HG03175 (cell line): Measurements from ENCODE around the gene AP3B1.

Experiments
- ATAC-seq: cut with Tn5 transposase; IDR thresholded peaks from one replicate; pipeline ENCODE4 v1.9.1; 2021; ENCODE audit warnings: mild to moderate bottlenecking, moderate library complexity; ENCODE audit not compliant: unreplicated experiment

Gene AP3B1

DNA sequence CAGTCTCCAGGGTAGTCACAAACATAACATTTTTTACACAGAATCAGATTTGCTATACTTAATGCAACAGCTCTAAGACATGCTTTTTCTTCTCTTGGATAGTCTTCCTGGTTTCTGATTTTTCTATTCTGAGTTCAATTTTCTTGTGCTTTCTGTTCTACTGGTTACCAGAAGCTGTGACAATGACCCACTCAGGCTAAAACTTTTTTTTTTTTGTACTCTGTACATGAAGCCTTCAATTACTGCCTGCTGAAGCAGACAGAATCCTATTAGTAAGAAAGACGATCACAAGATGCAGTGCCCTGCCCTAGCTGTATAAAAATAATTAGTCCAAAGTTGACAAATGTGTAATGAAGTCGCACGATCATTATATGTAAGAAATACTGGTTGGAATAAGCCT is 287.3 kb downstream of the AP3B1 start:
- no peak for ATAC-seq

- no peak for ATAC-seq
These were observed 288.0 kb downstream of the AP3B1 start for GRCh38 chr5:78006449-78006848.

- ATAC-seq = no peak
These were observed 289.3 kb downstream of the AP3B1 start for GRCh38 chr5:78005021-78005785.

GRCh38 chr5:78004559-78004958 is 289.9 kb downstream of the AP3B1 start:
- ATAC-seq = no peak

DNA sequence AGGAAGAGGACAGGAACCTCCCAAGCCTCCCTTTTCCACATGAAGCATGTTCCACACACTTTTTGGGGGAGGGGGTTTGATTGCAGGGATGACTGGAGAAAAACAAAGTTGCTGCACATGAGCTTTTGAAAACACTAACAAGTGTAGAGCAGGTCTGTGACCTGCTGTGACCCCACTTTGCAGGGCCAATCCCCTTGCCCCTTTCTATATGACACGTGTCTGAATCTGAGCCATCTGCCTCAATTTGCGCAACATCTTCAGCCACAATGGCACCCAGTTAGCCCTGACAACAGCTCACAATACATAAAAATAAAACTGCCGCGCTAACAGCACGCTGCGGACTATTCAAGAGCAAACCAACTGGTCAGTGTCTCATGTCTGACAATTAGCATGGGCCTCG is 290.6 kb downstream of the AP3B1 start:
- no peak for ATAC-seq

DNA sequence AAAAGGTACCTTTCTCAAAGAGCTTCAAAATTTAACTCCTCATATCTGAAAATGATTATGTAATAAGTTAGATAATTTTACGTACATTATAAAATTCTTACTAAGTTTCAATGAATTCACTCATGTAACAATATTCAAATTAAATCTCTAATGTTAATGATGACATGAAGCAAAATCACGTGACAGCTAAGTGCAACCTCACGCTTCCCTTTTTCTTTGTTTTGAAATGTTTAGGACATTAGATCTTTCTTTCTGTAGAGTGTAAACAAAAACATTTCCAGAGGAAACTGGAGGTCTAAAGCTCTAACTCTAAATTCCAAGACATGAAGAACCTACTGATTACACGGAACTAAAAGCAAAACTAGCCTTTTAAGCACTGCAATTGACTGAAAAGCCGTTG is 291.0 kb downstream of the AP3B1 start:
- ATAC-seq = no peak

GRCh38 chr5:78002690-78003089 is 291.8 kb downstream of the AP3B1 start:
- no peak for ATAC-seq

GRCh38 chr5:78001197-78001596 is 293.3 kb downstream of the AP3B1 start:
- no peak for ATAC-seq

DNA sequence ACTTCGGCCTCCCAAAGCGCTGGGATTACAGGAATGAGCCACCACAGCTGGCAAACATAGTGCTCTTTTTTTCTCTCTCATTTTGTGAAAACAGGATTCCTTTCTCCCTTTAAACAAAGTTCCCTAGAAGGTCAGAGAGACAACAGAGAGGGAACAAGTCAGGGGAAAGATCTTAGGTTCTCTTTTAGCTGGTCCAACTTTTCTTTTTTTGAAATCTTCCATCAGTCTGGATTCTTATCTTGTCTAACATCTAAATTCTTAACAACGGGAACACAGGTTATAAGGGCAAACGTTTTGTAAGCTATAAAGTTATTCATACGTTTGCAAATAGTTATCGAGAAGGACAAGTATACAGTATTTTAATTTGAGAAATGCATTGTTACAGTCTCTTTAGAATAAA is 294.3 kb downstream of the AP3B1 start:
- no peak for ATAC-seq

GRCh38 chr5:77999399-77999798 is 295.1 kb downstream of the AP3B1 start:
- ATAC-seq = no peak

GRCh38 chr5:77996943-77997342 is 297.6 kb downstream of the AP3B1 start:
- no peak for ATAC-seq

GRCh38 chr5:77995793-77996409 is 298.6 kb downstream of the AP3B1 start:
- ATAC-seq = no peak

GRCh38 chr5:77994943-77995342 is 299.6 kb downstream of the AP3B1 start:
- no peak for ATAC-seq

DNA sequence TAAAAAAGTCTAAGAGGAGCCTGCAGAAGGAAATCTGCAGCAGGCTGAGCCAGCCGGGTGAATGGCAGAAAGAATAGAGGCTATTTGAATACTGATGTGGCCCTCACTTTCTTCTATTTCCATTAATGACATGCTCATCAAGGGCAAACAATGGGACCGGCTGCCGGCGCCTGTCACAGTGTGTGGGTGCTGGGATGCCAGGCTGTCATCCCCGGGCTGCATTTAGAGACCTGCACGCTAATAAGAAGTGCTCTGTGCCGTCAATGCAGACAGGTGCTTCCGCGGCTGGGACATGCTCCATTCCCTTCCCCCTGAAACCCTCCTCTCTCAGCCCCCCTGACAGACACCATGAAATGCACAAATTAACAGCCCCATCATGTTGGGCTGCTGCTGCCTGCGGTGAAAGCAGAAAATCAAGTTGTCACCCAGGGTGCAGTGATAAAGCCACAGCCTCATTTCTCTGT is 300.6 kb downstream of the AP3B1 start:
- no peak for ATAC-seq

DNA sequence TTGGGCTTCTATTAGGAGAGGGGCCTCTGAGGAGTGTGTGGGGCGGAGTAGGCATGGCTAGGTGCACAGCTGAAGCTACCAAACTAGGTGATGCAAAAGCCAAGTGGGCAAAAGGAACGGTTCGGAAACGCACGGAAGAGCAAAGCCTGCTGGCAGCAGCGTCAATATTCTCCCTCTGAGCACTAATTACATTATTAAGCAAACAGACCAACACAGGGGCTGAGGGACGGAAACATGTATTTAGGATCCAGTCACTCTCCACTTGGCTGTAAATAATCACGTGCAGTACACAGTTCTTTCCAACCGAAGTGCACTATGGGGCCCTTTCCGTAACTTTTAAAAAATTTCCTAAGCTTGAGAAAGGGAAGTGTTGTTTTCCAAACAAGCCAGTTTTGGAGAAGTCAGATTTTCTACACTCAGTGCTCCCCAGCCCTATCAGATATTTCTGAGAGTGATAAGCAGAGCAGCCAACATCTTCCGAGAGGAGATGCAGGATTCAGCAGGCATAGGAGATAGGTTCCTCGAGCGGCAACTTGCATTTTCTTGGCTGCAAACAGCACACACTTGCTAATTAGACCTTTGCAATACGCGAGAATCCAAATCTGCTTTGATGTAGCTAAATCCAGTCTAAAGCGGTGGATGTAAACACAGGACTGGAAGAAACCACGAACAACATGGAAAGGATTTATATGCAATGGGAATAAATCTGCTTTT is 301.2 kb downstream of the AP3B1 start:
- no peak for ATAC-seq

DNA sequence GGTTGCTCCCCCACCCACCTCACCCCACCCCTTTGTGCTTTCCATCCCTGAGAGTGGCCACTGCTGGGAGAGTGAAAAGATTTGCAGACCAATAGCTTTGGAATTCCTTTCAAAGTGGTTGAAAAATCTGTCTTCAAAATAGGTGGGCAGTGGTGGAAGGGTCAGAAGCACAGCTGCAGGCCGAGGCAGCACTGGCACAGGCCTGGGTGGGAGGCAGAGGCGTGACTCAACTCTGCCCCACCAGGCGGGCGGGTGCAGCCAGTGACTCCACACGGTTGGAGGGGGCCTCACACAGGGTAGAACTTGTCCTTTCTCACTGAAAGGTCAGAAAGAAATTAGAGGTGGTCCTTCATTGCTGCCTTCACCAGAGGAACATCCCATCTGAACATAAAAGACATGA is 303.4 kb downstream of the AP3B1 start:
- no peak for ATAC-seq

DNA sequence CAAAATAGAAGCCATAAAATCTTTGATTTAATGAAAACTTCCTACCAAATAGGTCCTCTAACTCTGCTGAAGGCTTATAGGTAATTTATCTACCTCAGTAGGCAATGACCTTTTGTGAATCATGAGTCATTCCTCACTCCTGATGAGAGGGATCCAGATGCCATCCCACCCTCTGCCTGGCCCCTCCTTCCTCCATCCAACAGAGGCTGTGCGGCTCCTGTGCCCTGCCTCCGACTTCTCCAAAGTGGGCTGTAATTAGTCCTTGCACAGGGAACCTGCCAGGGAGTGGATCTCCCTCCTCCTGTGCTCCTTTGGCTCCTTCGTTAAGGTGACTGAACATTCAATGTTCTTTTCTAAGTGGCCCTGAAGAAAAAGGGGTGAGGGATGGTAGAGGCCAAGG is 304.5 kb downstream of the AP3B1 start:
- ATAC-seq = no peak

- no peak for ATAC-seq
These were observed 306.5 kb downstream of the AP3B1 start for GRCh38 chr5:77987988-77988387.

DNA sequence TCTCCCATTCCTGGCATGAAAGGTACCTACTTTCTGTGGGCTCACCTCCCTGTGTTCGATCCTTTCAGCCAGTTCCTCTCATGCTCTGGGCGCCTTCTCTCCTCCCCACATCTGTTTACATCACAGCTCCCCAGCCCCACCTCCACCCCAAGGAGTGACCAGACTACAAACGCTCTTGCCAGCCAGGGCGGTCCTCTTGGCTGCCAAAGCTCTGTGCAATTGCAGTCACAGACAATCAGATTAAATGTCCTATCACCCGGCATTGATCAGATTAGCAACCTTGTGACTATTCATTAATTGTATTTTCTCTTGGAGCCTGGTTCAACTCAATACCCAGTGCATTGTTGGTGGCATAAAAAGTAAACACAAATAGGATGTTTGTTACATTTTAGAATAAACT is 307.2 kb downstream of the AP3B1 start:
- no peak for ATAC-seq

- no peak for ATAC-seq
These were observed 308.2 kb downstream of the AP3B1 start for GRCh38 chr5:77986261-77986660.

- ATAC-seq = no peak
These were observed 309.3 kb downstream of the AP3B1 start for GRCh38 chr5:77985247-77985646.

DNA sequence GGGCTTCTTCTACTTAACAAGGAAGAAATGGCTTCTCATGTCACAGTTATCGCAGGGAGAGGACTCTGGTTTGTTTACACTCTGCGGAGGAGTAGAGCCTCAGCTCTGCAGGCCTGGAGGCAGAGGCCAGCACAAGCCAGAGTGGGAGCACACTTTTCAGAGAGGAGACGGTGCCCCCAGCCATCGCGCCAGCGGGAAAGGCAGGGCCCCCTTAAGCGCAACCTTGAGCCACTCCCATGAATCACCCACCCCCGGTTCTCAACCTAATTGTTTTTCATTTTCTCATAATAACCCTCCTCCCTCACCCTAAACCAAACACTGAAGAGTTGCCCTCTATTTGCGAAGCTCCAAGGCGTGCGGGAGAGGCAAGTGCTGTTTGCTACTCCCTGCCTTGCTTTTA is 309.9 kb downstream of the AP3B1 start:
- ATAC-seq = no peak
